Stimulated activated CD8-positive, alpha-beta memory T cell treated with anti-CD3 and anti-CD28 coated beads, Interleukin-12 subunit alpha, Interleukin-12 subunit beta, amount 100 ng/mL, for 24 hours (primary cell): Measurements from ENCODE around the gene SYT17.

ENCODE experiments used
- DNase-seq: peaks from one replicate; pipeline ENCODE4 v3.0.0-alpha.2; 2020; ENCODE audit errors: extremely low read depth

Gene SYT17

GRCh38 chr16:19167710-19168370, at the start of gene SYT17:
Gene SYT17, plus strand, starts transcription at chr16:19168240. Its CDS starts 407 bp downstream, at chr16:19168647.
- no peak for DNase-seq

DNA sequence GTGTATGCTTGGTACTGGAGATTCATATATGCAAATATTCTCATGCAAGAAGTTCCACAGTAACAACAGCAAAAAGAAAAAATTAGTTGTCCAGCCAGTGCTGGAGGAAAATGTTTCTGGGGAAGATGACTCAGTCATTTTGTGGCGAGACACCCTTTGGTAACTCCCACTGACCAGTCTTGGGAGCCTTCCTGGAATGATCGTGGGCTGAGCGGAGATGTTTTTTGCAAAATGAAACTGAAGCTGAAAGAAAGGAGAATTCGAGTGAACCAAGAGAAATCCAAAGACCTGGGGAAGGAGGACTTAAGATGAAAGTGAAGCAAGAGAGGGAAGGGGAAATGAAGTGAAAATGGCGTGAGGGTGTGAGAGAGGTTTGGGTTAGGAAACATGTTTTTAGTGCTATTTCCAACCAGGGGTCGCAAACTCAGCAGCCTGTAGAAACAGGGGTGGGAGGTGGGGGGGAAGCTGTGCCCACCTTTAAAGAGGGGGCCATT, 49.1 kb upstream of the SYT17 start:
- DNase-seq = no peak

- no peak for DNase-seq
These were observed 48.5 kb upstream of the SYT17 start for GRCh38 chr16:19119564-19119963.

GRCh38 chr16:19123535-19124178, 44.4 kb upstream of the SYT17 start:
- DNase-seq = no peak

GRCh38 chr16:19126300-19126699, 41.7 kb upstream of the SYT17 start:
- DNase-seq = no peak

- DNase-seq = no peak
These were observed 40.8 kb upstream of the SYT17 start for GRCh38 chr16:19127205-19127604.

DNA sequence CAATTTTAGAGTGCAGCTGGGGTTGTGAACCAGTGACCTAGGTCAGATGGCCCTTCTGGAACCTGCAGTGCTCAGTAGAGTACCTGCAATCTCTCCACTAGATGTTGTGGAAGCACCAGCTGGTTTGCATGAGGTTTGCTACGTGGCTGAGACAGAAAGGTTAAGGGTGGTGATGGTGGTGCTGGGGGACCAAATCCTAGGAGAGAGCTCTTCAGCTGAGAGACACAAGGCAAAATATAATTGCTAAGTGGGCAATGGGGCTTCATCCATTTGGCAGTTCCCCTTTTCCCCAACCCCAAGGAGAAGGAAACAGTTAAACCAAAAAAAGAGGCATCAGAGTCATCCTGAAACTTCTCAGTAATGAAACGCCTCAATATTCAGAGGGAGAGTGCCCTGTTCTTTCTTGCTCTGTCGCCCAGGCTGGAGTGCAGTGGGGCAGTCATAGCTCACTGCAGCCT, 40.3 kb upstream of the SYT17 start:
- no peak for DNase-seq

- DNase-seq = no peak
These were observed 39.4 kb upstream of the SYT17 start for GRCh38 chr16:19128454-19129200.

DNA sequence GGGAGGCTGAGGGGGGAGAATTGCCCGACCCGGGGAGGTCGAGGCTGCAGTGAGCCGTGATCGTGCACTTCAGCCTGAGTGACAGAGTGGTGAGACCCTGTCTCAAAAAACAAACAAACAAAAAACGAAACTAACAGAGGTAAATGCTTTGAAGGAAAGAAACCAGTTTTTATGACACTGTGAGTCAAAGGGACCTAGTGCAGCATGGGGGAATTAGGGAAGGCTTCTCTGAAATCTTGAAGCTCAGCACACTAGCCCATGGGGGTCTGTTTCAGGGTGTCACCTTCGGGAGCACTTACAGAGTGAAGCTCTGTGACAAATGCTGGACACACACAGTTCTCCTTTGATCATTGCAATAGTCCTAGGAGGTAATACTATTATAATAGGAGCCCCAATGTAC, 37.7 kb upstream of the SYT17 start:
- DNase-seq = no peak

GRCh38 chr16:19130852-19131824, 36.9 kb upstream of the SYT17 start:
- DNase-seq = no peak

GRCh38 chr16:19131825-19132218, 36.2 kb upstream of the SYT17 start:
- no peak for DNase-seq

DNA sequence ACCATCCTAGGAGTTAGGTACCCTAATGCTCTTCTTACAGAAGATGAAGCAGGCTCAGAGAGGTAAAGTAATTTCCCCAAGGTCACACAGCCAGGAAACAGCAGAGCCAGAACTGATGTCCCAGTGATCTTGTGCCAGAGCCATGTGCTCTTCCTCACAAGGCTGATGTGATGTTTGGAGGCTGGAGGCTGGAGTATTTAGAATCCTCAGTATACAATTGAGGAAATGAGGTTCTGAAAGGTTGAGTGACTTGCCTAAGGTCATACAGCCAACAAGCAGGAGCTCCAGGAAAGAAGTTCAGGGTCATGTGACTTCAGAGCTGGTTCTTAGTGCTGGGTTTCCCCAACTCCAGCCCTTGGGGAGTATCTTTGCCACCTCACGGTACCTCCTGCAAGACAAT, 35.8 kb upstream of the SYT17 start:
- DNase-seq = no peak

DNA sequence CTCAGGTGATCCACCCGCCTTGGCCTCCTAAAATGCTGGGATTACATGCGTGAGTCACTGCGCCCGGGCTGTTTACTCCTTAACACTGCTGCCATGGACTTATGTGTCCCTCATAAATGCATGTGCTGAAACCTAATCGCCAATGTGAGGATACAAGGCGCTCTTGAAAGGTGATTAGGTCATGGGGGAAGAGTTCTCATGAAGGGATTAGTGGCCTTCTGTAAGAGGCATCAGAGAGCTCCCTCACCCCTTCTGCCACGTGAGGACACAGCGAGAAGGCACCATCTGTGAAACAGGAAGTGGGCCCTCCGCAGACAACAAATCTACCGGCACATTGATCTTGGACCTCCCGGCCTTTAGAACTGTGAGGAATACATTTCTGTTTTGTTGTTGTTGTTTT, 35.1 kb upstream of the SYT17 start:
- no peak for DNase-seq

- no peak for DNase-seq
These were observed 34.4 kb upstream of the SYT17 start for GRCh38 chr16:19133600-19133999.

- no peak for DNase-seq
These were observed 32.7 kb upstream of the SYT17 start for GRCh38 chr16:19135201-19135842.

- no peak for DNase-seq
These were observed 32.1 kb upstream of the SYT17 start for GRCh38 chr16:19135896-19136438.

DNA sequence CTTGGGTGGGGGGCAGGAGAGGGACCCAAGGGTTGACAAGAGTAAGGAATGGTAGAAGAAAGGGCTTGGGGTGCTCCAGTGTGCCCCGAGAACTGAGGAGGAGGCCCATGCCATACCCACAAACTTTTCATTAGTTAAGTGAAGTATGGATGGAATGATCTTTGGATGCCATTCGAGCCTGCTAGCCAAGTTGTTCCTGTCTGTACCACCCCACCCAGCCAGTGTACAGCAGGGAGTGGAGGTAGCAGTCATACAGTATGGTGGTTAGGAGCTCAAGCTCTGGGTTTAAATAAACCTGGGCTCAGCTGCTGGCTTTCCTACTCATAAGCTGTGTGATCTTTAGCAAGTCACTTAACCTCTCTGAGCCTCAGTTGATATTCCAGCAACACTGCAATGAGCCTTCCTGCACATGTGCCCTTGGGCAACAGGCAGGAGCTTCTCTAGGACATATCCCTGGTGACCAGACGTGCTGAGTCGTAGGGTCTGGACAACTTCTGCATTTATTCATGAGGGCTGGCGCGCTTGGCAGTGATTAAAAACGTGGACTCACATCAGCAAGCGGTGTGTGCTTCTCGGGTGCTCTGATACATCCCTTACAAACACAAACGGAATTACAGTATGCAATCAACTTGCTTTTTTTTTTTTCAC, 31.4 kb upstream of the SYT17 start:
- no peak for DNase-seq

DNA sequence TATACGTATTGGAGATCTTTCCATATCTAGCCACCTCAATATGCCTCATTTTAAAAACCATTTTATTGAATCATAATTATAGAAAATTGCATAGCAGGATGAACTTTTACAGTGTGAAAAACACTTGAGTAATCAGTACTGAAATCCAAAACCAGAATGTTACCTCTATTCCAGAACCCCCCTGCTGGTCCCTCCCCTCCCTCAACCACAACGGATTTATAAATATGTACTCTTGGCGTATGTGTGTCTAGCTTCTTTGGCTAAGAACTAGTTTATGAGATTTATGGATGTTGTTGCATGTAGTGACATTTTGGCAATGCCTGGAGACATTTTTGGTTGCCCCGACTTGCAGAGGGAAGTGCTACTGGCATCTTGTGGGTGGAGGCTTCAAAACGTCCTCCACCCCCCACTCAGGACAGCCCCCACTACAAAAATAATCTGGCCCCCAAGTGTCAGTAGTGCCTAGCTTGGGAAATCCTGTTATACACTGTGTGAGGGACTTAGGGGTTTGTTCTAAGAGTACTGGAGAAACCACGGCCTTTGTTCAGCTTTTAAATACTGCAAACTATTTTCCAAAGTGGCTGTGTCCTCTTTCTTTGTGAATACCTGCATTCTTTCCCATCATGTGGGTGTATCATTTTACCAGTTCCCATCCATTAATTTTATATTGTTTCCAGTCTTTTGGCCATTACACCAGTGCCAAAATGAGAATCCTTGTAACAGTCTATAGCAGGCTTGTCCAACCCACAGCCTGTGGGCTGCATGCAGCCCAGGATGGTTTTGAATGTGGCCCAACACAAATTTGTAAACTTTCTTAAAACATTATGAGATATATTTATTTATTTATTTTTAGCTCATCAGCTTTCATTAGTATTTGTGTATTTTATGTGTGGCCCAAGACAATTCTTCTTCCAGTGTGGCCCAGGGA, 30.6 kb upstream of the SYT17 start:
- DNase-seq = no peak

DNA sequence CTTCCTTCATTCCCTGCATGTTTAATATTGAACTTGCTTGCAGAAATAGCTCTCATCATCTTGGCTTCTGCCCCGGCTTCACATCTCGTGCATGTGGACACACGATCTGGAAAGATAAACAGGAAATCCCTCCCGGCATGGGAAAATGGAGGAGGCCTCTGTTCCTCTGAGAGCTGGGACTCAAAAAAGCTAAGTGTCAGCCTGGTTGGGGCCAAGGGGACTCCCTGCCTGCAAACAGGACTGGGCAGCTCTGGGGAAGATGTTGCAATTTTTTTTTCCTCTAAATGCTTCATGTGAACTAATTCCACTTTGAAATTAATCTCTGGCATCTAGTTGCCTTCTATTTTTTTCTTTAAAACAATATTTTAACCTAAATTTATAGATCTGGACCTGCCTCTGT, 29.4 kb upstream of the SYT17 start:
- no peak for DNase-seq
